ENCODE data around the gene ZCCHC10. TPM values are rescaled to one million over a fixed set of nuclear protein-coding genes. Genes with fewer than 3 reads are reported as not detected.

Gene ZCCHC10
- total and polyA plus RNA-seq, 10 of the 15 experiments (the other 5 are each of a cell fraction or from before 2014, with no cell fraction given), result 16.8 to 117 (median 53.5) TPM

DNA sequence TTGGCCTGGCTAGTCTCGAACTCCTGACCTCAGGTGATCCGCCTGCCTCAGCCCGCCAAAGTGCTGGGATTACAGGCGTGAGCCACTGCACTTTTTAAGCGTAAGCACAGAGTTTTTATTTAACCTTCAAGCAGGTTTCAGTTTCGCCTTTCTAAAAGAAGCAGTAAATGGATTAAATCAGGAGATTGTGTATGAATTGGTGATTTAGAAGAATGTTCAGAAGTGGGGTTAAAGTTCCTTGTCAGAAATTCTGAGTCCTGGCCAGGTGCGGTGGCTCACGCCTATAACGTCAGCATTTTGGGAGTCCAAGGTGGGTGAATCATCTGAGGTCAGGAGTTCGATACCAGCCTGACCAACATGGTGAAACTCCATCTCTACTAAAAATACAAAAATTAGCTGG, 37.6 kb upstream of the ZCCHC10 start:
- intact Hi-C loops (cut with micrococcal nuclease; ENCODE audit: unreplicated experiment), result no loop called here
- ChIA-PET SMC1A (ENCODE audit: uncharacterized antibody, unreplicated experiment) (interaction anchor here (1.1 kb wide), 1 partner anchor 41 kb away, joined by 3 read pairs; no protein-coding TSS in a partner anchor), POLR2A (no interaction called here), CTCF (no interaction called here), RAD21 (ENCODE audit: unreplicated experiment) (no interaction called here)
- Histone ChIP-seq H3K4me2 (ENCODE audit: control insufficient read depth, insufficient read depth) (no peak overlapping the region), H3K27ac (ENCODE audit: control insufficient read depth, insufficient read depth) (no peak overlapping the region), H3K9me3 (replicated peaks; ENCODE audit: control insufficient read depth, insufficient read depth, low read length) (no peaks in the 10 kb centered on the region), H3K4me1 (ENCODE audit: control insufficient read depth, insufficient read depth, low read length) (no peaks in the 10 kb centered on the region; the same call in 1 of the 2 replicates), H3K9ac (ENCODE audit: control insufficient read depth, insufficient read depth, low read length) (no peak overlapping the region), H3K4me3 (no peak overlapping the region), H3K27me3 (replicated peaks in 1 of 2; ENCODE audit: control insufficient read depth in 2 of 2, insufficient read depth in 2 of 2, low read length in 1 of 2) (no peaks in the 10 kb centered on the region), H2AFZ (ENCODE audit: control insufficient read depth, low read depth, low read length) (no peak overlapping the region), H3K36me3 (ENCODE audit: control insufficient read depth in 2 of 2, insufficient read depth in 2 of 2, low read length in 1 of 2) (peaks cover 3 to 17% of the 10 kb centered on the region in 2 experiments; a peak in 3 of 4 replicates), H3K79me2 (ENCODE audit: control insufficient read depth, insufficient read depth, low read length) (peaks cover 47% of the 10 kb centered on the region), H4K20me1 (ENCODE audit: control insufficient read depth, insufficient read depth) (no peaks in the 10 kb centered on the region)
- TF ChIP-seq RAD21 (IDR thresholded peaks at IDR 0.05; ENCODE audit: insufficient read depth, low read depth, low read length), result no peak
- ATAC-seq (no peak), DNase-seq (ENCODE audit: low read depth, low spot score) (no peak), FAIRE-seq (no peak)
- 71% methylated on average over 10 of the region's 10 CpGs for WGBS (ENCODE audit: insufficient coverage, insufficient replicate concordance, low lambda C conversion rate, missing lambda C conversion rate)
- no TSS peak for BruUV-seq (replicated peaks)
- in situ Hi-C loops (cut with MboI), result no loop called here

DNA sequence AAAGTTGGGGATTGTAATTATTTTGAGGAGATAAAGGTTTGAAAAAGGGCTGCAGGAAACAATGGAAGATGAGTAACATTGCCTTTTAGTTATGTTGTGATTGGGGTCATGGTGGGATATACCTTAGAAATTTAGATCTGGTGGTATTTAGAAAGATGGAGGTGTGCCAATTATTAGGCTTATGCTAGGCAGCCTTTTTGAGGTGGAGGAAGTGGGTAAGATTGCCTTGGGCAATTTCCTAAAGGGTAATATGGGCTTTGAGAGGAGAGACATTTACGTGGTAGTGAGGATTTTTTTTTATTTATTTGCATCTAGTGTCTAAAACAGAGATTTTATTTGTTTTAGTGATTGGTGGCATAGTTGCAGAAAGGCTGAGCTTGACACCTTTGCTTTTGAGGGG, 35.9 kb upstream of the ZCCHC10 start:
- ChIA-PET SMC1A (ENCODE audit: uncharacterized antibody, unreplicated experiment) (interaction anchor here (0.6 kb wide), 1 partner anchor 39 kb away, joined by 3 read pairs; no protein-coding TSS in a partner anchor), CTCF (no interaction called here), POLR2A (interaction anchor here (1.5 kb wide), 1 partner anchor 9 kb away, joined by 6 read pairs; no protein-coding TSS in a partner anchor), RAD21 (ENCODE audit: unreplicated experiment) (no interaction called here)
- BruUV-seq (replicated peaks), result TSS peak; percentile 21
- peaks cover 1 to 14% of the 10 kb centered on the region in 2 experiments; a peak in 3 of 4 replicates for H3K36me3 ChIP-seq (ENCODE audit: control insufficient read depth in 2 of 2, insufficient read depth in 2 of 2, low read length in 1 of 2)
- in situ Hi-C loops (cut with MboI) (no loop called here), intact Hi-C loops (cut with micrococcal nuclease; ENCODE audit: unreplicated experiment) (no loop called here)
- peaks cover 5% of the 10 kb centered on the region for H3K4me1 ChIP-seq (ENCODE audit: control insufficient read depth, insufficient read depth, low read length)
- no peak for ATAC-seq
- H3K27me3 ChIP-seq (replicated peaks in 1 of 2; ENCODE audit: control insufficient read depth in 2 of 2, insufficient read depth in 2 of 2, low read length in 1 of 2), result no peaks in the 10 kb centered on the region
- peaks cover 62% of the 10 kb centered on the region for H3K79me2 ChIP-seq (ENCODE audit: control insufficient read depth, insufficient read depth, low read length)
- WGBS (ENCODE audit: insufficient coverage, insufficient replicate concordance, low lambda C conversion rate, missing lambda C conversion rate), result 33% methylated on average over 1 of the region's 1 CpG
- H3K4me3 ChIP-seq, result no peak overlapping the region
- no peak for DNase-seq (ENCODE audit: low read depth, low spot score)
- no peak for FAIRE-seq
- H3K4me2 ChIP-seq (ENCODE audit: control insufficient read depth, insufficient read depth), result no peak overlapping the region
- H3K9ac ChIP-seq (ENCODE audit: control insufficient read depth, insufficient read depth, low read length), result no peak overlapping the region
- H4K20me1 ChIP-seq (ENCODE audit: control insufficient read depth, insufficient read depth), result no peaks in the 10 kb centered on the region
- H3K27ac ChIP-seq (ENCODE audit: control insufficient read depth, insufficient read depth), result no peak overlapping the region
- H3K9me3 ChIP-seq (replicated peaks; ENCODE audit: control insufficient read depth, insufficient read depth, low read length), result no peaks in the 10 kb centered on the region
- no peak overlapping the region for H2AFZ ChIP-seq (ENCODE audit: control insufficient read depth, low read depth, low read length)
- TF ChIP-seq, protein P1, sequence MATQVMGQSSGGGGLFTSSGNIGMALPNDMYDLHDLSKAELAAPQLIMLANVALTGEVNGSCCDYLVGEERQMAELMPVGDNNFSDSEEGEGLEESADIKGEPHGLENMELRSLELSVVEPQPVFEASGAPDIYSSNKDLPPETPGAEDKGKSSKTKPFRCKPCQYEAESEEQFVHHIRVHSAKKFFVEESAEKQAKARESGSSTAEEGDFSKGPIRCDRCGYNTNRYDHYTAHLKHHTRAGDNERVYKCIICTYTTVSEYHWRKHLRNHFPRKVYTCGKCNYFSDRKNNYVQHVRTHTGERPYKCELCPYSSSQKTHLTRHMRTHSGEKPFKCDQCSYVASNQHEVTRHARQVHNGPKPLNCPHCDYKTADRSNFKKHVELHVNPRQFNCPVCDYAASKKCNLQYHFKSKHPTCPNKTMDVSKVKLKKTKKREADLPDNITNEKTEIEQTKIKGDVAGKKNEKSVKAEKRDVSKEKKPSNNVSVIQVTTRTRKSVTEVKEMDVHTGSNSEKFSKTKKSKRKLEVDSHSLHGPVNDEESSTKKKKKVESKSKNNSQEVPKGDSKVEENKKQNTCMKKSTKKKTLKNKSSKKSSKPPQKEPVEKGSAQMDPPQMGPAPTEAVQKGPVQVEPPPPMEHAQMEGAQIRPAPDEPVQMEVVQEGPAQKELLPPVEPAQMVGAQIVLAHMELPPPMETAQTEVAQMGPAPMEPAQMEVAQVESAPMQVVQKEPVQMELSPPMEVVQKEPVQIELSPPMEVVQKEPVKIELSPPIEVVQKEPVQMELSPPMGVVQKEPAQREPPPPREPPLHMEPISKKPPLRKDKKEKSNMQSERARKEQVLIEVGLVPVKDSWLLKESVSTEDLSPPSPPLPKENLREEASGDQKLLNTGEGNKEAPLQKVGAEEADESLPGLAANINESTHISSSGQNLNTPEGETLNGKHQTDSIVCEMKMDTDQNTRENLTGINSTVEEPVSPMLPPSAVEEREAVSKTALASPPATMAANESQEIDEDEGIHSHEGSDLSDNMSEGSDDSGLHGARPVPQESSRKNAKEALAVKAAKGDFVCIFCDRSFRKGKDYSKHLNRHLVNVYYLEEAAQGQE (IDR thresholded peaks at IDR 0.05; ENCODE audit: low read depth, low read length), result no peak
- TF ChIP-seq SMAD1 (IDR thresholded peaks at IDR 0.05; ENCODE audit: low read depth, partially characterized antibody), result no peak
- no peak for TF ChIP-seq RB1 (IDR thresholded peaks at IDR 0.05; ENCODE audit: borderline replicate concordance)
- no peak for TF ChIP-seq JUNB (IDR thresholded peaks at IDR 0.05)
- no peak for TF ChIP-seq SREBF1 (IDR thresholded peaks at IDR 0.05; ENCODE audit: low read length)
- no peak for TF ChIP-seq STAT1 (conservative IDR thresholded peaks at IDR 0.05)
- no peak for TF ChIP-seq RAD51 (IDR thresholded peaks at IDR 0.05)
- TF ChIP-seq, protein P2, sequence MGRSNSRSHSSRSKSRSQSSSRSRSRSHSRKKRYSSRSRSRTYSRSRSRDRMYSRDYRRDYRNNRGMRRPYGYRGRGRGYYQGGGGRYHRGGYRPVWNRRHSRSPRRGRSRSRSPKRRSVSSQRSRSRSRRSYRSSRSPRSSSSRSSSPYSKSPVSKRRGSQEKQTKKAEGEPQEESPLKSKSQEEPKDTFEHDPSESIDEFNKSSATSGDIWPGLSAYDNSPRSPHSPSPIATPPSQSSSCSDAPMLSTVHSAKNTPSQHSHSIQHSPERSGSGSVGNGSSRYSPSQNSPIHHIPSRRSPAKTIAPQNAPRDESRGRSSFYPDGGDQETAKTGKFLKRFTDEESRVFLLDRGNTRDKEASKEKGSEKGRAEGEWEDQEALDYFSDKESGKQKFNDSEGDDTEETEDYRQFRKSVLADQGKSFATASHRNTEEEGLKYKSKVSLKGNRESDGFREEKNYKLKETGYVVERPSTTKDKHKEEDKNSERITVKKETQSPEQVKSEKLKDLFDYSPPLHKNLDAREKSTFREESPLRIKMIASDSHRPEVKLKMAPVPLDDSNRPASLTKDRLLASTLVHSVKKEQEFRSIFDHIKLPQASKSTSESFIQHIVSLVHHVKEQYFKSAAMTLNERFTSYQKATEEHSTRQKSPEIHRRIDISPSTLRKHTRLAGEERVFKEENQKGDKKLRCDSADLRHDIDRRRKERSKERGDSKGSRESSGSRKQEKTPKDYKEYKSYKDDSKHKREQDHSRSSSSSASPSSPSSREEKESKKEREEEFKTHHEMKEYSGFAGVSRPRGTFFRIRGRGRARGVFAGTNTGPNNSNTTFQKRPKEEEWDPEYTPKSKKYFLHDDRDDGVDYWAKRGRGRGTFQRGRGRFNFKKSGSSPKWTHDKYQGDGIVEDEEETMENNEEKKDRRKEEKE (IDR thresholded peaks at IDR 0.05), result no peak
- no peak for TF ChIP-seq RCOR1 (conservative IDR thresholded peaks at IDR 0.05; ENCODE audit: low read depth, low read length)
- TF ChIP-seq, protein P3, sequence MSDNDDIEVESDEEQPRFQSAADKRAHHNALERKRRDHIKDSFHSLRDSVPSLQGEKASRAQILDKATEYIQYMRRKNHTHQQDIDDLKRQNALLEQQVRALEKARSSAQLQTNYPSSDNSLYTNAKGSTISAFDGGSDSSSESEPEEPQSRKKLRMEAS (IDR thresholded peaks at IDR 0.05; ENCODE audit: low read depth, low read length), result no peak
- TF ChIP-seq CHD2 (IDR thresholded peaks at IDR 0.05; ENCODE audit: borderline replicate concordance, low read depth, low read length), result no peak
- TF ChIP-seq POLR2A (IDR thresholded peaks at IDR 0.05; ENCODE audit: low read depth, low read length), result no peak
